ENCODE results near the gene DCAF7. TPM values are rescaled to one million over a fixed set of nuclear protein-coding genes. Genes with fewer than 3 reads are reported as not detected.

DCAF7 gene
- total RNA-seq, 2 experiments from 2014 or later = 129 to 139 TPM

- Mint-ChIP-seq H3K9me3 (ENCODE audit: low read depth) (no peaks in the 10 kb centered on the region), H3K4me3 (no peak overlapping the region), H3K27ac (no peak overlapping the region), H3K4me1 (no peaks in the 10 kb centered on the region), H3K36me3 (no peaks in the 10 kb centered on the region), H3K27me3 (peaks cover 16% of the 10 kb centered on the region)
- DNase-seq (no peak), ATAC-seq (no peak)
- CTCF ChIA-PET = no interaction called here
These were observed 6.4 kb upstream of the DCAF7 start for GRCh38 chr17:63543822-63544420.

- no peaks in the 10 kb centered on the region for H3K9me3 Mint-ChIP-seq (ENCODE audit: low read depth)
- H3K4me1 Mint-ChIP-seq = no peaks in the 10 kb centered on the region
- H3K27ac Mint-ChIP-seq = no peak overlapping the region
- peaks cover 8% of the 10 kb centered on the region for H3K27me3 Mint-ChIP-seq
- H3K36me3 Mint-ChIP-seq = no peaks in the 10 kb centered on the region
- DNase-seq (no peak), ATAC-seq (no peak)
- H3K4me3 Mint-ChIP-seq = no peak overlapping the region
- CTCF ChIA-PET = interaction anchor here (1.4 kb wide), 1 partner anchor 67 kb away, joined by 5 read pairs; no protein-coding TSS in a partner anchor
These were observed 5.6 kb upstream of the DCAF7 start for GRCh38 chr17:63544467-63545301.

- Mint-ChIP-seq H3K9me3 (ENCODE audit: low read depth) (no peaks in the 10 kb centered on the region), H3K27ac (no peak overlapping the region), H3K4me3 (no peak overlapping the region), H3K36me3 (no peaks in the 10 kb centered on the region), H3K27me3 (no peaks in the 10 kb centered on the region), H3K4me1 (peaks cover 3% of the 10 kb centered on the region)
- no peak for DNase-seq
- CTCF ChIA-PET = no interaction called here
- ATAC-seq = no peak
These were observed 3.8 kb upstream of the DCAF7 start for GRCh38 chr17:63546308-63547082.

- DNase-seq = no peak
- H3K9me3 Mint-ChIP-seq (ENCODE audit: low read depth) = no peaks in the 10 kb centered on the region
- H3K36me3 Mint-ChIP-seq = peaks cover 1% of the 10 kb centered on the region
- CTCF ChIA-PET = no interaction called here
- H3K4me1 Mint-ChIP-seq = peaks cover 7% of the 10 kb centered on the region
- no peaks in the 10 kb centered on the region for H3K27me3 Mint-ChIP-seq
- no peak for ATAC-seq
- no peak overlapping the region for H3K27ac Mint-ChIP-seq
- H3K4me3 Mint-ChIP-seq = no peak overlapping the region
These were observed 3.2 kb upstream of the DCAF7 start for GRCh38 chr17:63547083-63547523.

- CTCF ChIA-PET = interaction anchor here (0.9 to 4.7 kb wide), 6 partner anchors 58 to 241 kb away, joined by 3 to 38 read pairs (median 4); partner anchors contain the start of gene ACE
- no peak for DNase-seq
- Mint-ChIP-seq H3K4me3 (peak overlapping the region; percentile 88), H3K9me3 (ENCODE audit: low read depth) (no peaks in the 10 kb centered on the region), H3K27me3 (no peaks in the 10 kb centered on the region), H3K27ac (peak overlapping the region; percentile 98), H3K36me3 (peaks cover 12% of the 10 kb centered on the region), H3K4me1 (peaks cover 26% of the 10 kb centered on the region)
- ATAC-seq = peak; percentile 11
These were observed 860 bp upstream of the DCAF7 start for GRCh38 chr17:63549289-63549945.

GRCh38 chr17:63550817-63551639 lies 751 bp downstream of the DCAF7 start:
- Mint-ChIP-seq H3K9me3 (ENCODE audit: low read depth) (no peaks in the 10 kb centered on the region), H3K4me3 (peak overlapping the region; percentile 88), H3K36me3 (peaks cover 21% of the 10 kb centered on the region), H3K27ac (peak overlapping the region; percentile 98), H3K27me3 (no peaks in the 10 kb centered on the region), H3K4me1 (peaks cover 40% of the 10 kb centered on the region)
- DNase-seq (peak; percentile 57), ATAC-seq (peak; percentile 4)
- CTCF ChIA-PET = interaction anchor here (0.7 to 4.7 kb wide), 11 partner anchors 11 to 243 kb away, joined by 3 to 38 read pairs (median 4); partner anchors contain the start of gene MAP3K3

GRCh38 chr17:63552211-63552610 lies 1.9 kb downstream of the DCAF7 start:
- CTCF ChIA-PET = interaction anchor here (0.6 to 4.7 kb wide), 9 partner anchors 10 to 158 kb away, joined by 3 to 38 read pairs (median 4); no protein-coding TSS in a partner anchor
- Mint-ChIP-seq H3K4me3 (peak overlapping the region; percentile 88), H3K27me3 (no peaks in the 10 kb centered on the region), H3K9me3 (ENCODE audit: low read depth) (no peaks in the 10 kb centered on the region), H3K27ac (peak overlapping the region; percentile 72), H3K4me1 (peaks cover 46% of the 10 kb centered on the region), H3K36me3 (peaks cover 28% of the 10 kb centered on the region)
- no peak for ATAC-seq
- DNase-seq = no peak

GRCh38 chr17:63555500-63556156 lies 5.4 kb downstream of the DCAF7 start:
- DNase-seq (no peak), ATAC-seq (no peak)
- Mint-ChIP-seq H3K4me3 (no peak overlapping the region), H3K36me3 (peaks cover 34% of the 10 kb centered on the region), H3K4me1 (peaks cover 52% of the 10 kb centered on the region), H3K27ac (no peak overlapping the region), H3K9me3 (ENCODE audit: low read depth) (no peaks in the 10 kb centered on the region), H3K27me3 (no peaks in the 10 kb centered on the region)
- CTCF ChIA-PET = no interaction called here

- ATAC-seq (no peak), DNase-seq (no peak)
- peaks cover 44% of the 10 kb centered on the region for H3K4me1 Mint-ChIP-seq
- H3K27ac Mint-ChIP-seq = no peak overlapping the region
- no peaks in the 10 kb centered on the region for H3K9me3 Mint-ChIP-seq (ENCODE audit: low read depth)
- H3K36me3 Mint-ChIP-seq = peaks cover 29% of the 10 kb centered on the region
- no peak overlapping the region for H3K4me3 Mint-ChIP-seq
- H3K27me3 Mint-ChIP-seq = no peaks in the 10 kb centered on the region
- CTCF ChIA-PET = no interaction called here
These were observed 7.1 kb downstream of the DCAF7 start for GRCh38 chr17:63557416-63557815.

GRCh38 chr17:63558441-63558840 lies 8.2 kb downstream of the DCAF7 start:
- no peaks in the 10 kb centered on the region for H3K27me3 Mint-ChIP-seq
- no peaks in the 10 kb centered on the region for H3K9me3 Mint-ChIP-seq (ENCODE audit: low read depth)
- DNase-seq (no peak), ATAC-seq (no peak)
- H3K27ac Mint-ChIP-seq = no peak overlapping the region
- no peak overlapping the region for H3K4me3 Mint-ChIP-seq
- H3K4me1 Mint-ChIP-seq = peaks cover 37% of the 10 kb centered on the region
- H3K36me3 Mint-ChIP-seq = peaks cover 25% of the 10 kb centered on the region
- CTCF ChIA-PET = no interaction called here

GRCh38 chr17:63561819-63562218 lies 11.5 kb downstream of the DCAF7 start:
- Mint-ChIP-seq H3K27ac (no peak overlapping the region), H3K27me3 (no peaks in the 10 kb centered on the region), H3K9me3 (ENCODE audit: low read depth) (no peaks in the 10 kb centered on the region), H3K4me1 (peaks cover 15% of the 10 kb centered on the region), H3K4me3 (no peak overlapping the region), H3K36me3 (peaks cover 11% of the 10 kb centered on the region)
- no peak for DNase-seq
- CTCF ChIA-PET = interaction anchor here (2.8 kb wide), 1 partner anchor 10 kb away, joined by 8 read pairs; no protein-coding TSS in a partner anchor
- ATAC-seq = no peak

GRCh38 chr17:63563339-63563738 lies 13.1 kb downstream of the DCAF7 start:
- Mint-ChIP-seq H3K4me1 (peaks cover 6% of the 10 kb centered on the region), H3K27ac (no peak overlapping the region), H3K36me3 (peaks cover 2% of the 10 kb centered on the region), H3K27me3 (no peaks in the 10 kb centered on the region), H3K4me3 (no peak overlapping the region), H3K9me3 (ENCODE audit: low read depth) (no peaks in the 10 kb centered on the region)
- DNase-seq = no peak
- CTCF ChIA-PET = interaction anchor here (2.8 kb wide), 1 partner anchor 12 kb away, joined by 8 read pairs; no protein-coding TSS in a partner anchor
- no peak for ATAC-seq

Measured in activated CD8-positive, alpha-beta memory T cell treated with anti-CD3 and anti-CD28 coated beads, Interleukin-2, amount 10 ng/mL, durations not matched to agents 7 days and 5 days (primary cell).